ENCODE results near the gene CAMSAP2. TPM values are rescaled to one million over a fixed set of nuclear protein-coding genes. Genes with fewer than 3 reads are reported as not detected.

Gene CAMSAP2
- total and polyA plus RNA-seq, 10 of the 15 experiments (the other 5 are each of a cell fraction or from before 2014, with no cell fraction given): 3.9 to 19.8 (median 8.0) TPM

DNA sequence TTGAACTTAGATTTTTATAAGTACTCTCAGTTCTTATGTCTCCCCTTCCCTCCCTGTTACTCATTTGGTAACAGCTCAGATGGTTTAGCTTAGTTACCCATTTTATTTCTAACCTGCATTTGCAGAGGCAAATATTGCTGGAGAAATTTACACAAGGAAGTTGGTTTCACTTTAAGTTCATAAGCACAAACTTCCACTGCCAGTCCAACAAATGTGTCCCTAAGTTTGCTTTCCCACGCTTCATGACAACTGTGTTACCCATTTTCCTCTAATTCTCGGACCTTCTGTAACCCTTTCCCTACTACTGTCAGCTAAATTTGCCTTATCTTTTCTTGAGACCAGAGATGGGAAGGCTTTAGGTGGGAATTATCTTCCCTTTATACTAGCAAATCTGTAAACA lies 70.2 kb downstream of the CAMSAP2 start:
- Histone ChIP-seq H3K27me3 (replicated peaks in 1 of 2; ENCODE audit: control insufficient read depth in 2 of 2, insufficient read depth in 2 of 2, low read length in 1 of 2) (no peaks in the 10 kb centered on the region), H2AFZ (ENCODE audit: control insufficient read depth, low read depth, low read length) (no peak overlapping the region), H3K4me3 (no peak overlapping the region), H3K4me1 (ENCODE audit: control insufficient read depth, insufficient read depth, low read length) (no peaks in the 10 kb centered on the region), H3K9ac (ENCODE audit: control insufficient read depth, insufficient read depth, low read length) (no peak overlapping the region), H3K36me3 (ENCODE audit: control insufficient read depth in 2 of 2, insufficient read depth in 2 of 2, low read length in 1 of 2) (no peaks in the 10 kb centered on the region; a peak in 1 of 4 replicates), H3K4me2 (ENCODE audit: control insufficient read depth, insufficient read depth) (no peak overlapping the region), H3K9me3 (replicated peaks; ENCODE audit: control insufficient read depth, insufficient read depth, low read length) (no peaks in the 10 kb centered on the region), H4K20me1 (ENCODE audit: control insufficient read depth, insufficient read depth) (no peaks in the 10 kb centered on the region), H3K79me2 (ENCODE audit: control insufficient read depth, insufficient read depth, low read length) (no peaks in the 10 kb centered on the region; the same call in 1 of the 2 replicates), H3K27ac (ENCODE audit: control insufficient read depth, insufficient read depth) (no peak overlapping the region)
- ChIA-PET CTCF (interaction anchor here (1.1 to 4.7 kb wide), 6 partner anchors 77 to 250 kb away, joined by 3 to 52 read pairs (median 6); no protein-coding TSS in a partner anchor), SMC1A (ENCODE audit: uncharacterized antibody, unreplicated experiment) (interaction anchor here (0.9 to 4.4 kb wide), 9 partner anchors 13 to 254 kb away, joined by 3 to 55 read pairs (median 5); partner anchors contain the start of gene KIF14), RAD21 (ENCODE audit: unreplicated experiment) (interaction anchor here (1.6 to 5.7 kb wide), 2 partner anchors 187 to 250 kb away, joined by 5 to 59 read pairs; partner anchors contain the start of gene KIF14), POLR2A (interaction anchor here (0.6 to 1.2 kb wide), 2 partner anchors 185 to 187 kb away, joined by 4 read pairs; no protein-coding TSS in a partner anchor)
- ATAC-seq: no peak
- no peak for FAIRE-seq
- intact Hi-C loops (cut with micrococcal nuclease; ENCODE audit: unreplicated experiment) (no loop called here), in situ Hi-C loops (cut with MboI) (no loop called here)
- no peak for DNase-seq (ENCODE audit: low read depth, low spot score)
- BruUV-seq (replicated peaks): no TSS peak
- WGBS (ENCODE audit: insufficient coverage, insufficient replicate concordance, low lambda C conversion rate, missing lambda C conversion rate): 98% methylated on average over 2 of the region's 2 CpGs
- TF ChIP-seq GATAD2B (conservative IDR thresholded peaks at IDR 0.05; ENCODE audit: low read depth) (no peak), TCF12 (IDR thresholded peaks at IDR 0.05; ENCODE audit: low read depth, low read length) (no peak), PAX5 (IDR thresholded peaks at IDR 0.05; ENCODE audit: borderline replicate concordance, low read depth, low read length) (no peak), BACH1 (IDR thresholded peaks at IDR 0.05; ENCODE audit: borderline replicate concordance) (no peak), ZNF207 (IDR thresholded peaks at IDR 0.05; ENCODE audit: borderline replicate concordance) (no peak), ZNF384 (IDR thresholded peaks at IDR 0.05; ENCODE audit: borderline replicate concordance, low read depth, low read length) (no peak), SUPT20H (IDR thresholded peaks at IDR 0.05; ENCODE audit: borderline replicate concordance, control insufficient read depth, low read depth, low read length) (no peak), ATF2 (IDR thresholded peaks at IDR 0.05; ENCODE audit: low read length) (no peak), FOXM1 (IDR thresholded peaks at IDR 0.05; ENCODE audit: low read depth, low read length) (no peak), LARP7 (IDR thresholded peaks at IDR 0.05) (no peak), PML (IDR thresholded peaks at IDR 0.05; ENCODE audit: low read length) (no peak), ZNF274 (IDR thresholded peaks at IDR 0.05; ENCODE audit: insufficient read depth, insufficient read length) (no peak), ZNF217 (IDR thresholded peaks at IDR 0.05) (no peak), EED (IDR thresholded peaks at IDR 0.05; ENCODE audit: low read depth) (no peak), ZNF622 (IDR thresholded peaks at IDR 0.05) (no peak), USF1 (IDR thresholded peaks at IDR 0.05; ENCODE audit: borderline replicate concordance, extremely low read length, insufficient read depth, low read depth, low read length) (no peak), BMI1 (IDR thresholded peaks at IDR 0.05; ENCODE audit: borderline replicate concordance) (no peak)
- TF ChIP-seq, protein P1, sequence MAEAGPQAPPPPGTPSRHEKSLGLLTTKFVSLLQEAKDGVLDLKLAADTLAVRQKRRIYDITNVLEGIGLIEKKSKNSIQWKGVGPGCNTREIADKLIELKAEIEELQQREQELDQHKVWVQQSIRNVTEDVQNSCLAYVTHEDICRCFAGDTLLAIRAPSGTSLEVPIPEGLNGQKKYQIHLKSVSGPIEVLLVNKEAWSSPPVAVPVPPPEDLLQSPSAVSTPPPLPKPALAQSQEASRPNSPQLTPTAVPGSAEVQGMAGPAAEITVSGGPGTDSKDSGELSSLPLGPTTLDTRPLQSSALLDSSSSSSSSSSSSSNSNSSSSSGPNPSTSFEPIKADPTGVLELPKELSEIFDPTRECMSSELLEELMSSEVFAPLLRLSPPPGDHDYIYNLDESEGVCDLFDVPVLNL (IDR thresholded peaks at IDR 0.05; ENCODE audit: low read depth, low read length): no peak
- TF ChIP-seq, protein P2, sequence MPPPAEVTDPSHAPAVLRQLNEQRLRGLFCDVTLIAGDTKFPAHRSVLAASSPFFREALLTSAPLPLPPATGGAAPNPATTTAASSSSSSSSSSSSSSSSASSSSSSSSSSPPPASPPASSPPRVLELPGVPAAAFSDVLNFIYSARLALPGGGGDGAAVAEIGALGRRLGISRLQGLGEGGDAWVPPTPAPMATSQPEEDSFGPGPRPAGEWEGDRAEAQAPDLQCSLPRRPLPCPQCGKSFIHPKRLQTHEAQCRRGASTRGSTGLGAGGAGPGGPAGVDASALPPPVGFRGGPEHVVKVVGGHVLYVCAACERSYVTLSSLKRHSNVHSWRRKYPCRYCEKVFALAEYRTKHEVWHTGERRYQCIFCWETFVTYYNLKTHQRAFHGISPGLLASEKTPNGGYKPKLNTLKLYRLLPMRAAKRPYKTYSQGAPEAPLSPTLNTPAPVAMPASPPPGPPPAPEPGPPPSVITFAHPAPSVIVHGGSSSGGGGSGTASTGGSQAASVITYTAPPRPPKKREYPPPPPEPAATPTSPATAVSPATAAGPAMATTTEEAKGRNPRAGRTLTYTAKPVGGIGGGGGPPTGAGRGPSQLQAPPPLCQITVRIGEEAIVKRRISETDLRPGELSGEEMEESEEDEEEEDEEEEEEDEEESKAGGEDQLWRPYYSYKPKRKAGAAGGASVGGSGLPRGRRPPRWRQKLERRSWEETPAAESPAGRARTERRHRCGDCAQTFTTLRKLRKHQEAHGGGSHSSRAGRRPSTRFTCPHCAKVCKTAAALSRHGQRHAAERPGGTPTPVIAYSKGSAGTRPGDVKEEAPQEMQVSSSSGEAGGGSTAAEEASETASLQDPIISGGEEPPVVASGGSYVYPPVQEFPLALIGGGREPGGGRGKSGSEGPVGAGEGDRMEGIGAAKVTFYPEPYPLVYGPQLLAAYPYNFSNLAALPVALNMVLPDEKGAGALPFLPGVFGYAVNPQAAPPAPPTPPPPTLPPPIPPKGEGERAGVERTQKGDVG (CRISPR knock-in tag; IDR thresholded peaks at IDR 0.05): no peak

All from GM12878 (cell line).